Retina (tissue), 1 donor: Measurements from ENCODE around the gene PRPF38A.

Source experiments
- DNase-seq: peaks from one replicate; pipeline ENCODE4 v3.0.0-alpha.2; 2016

PRPF38A gene

GRCh38 chr1:52469108-52469507 is 64.7 kb downstream of the PRPF38A start:
- DNase-seq, result no peak
